ENCODE data around the gene IHH.
A peak's percentile ranks its signal among the peaks of the same experiment; 100 is the strongest.

The IHH gene

GRCh38 chr2:219073413-219074129 is 12.8 kb upstream of the IHH start:
- DNase-seq = peak; percentile 56 to 80

- no peak for DNase-seq
Observed at GRCh38 chr2:219072741-219073250, 12.1 kb upstream of the IHH start.

DNA sequence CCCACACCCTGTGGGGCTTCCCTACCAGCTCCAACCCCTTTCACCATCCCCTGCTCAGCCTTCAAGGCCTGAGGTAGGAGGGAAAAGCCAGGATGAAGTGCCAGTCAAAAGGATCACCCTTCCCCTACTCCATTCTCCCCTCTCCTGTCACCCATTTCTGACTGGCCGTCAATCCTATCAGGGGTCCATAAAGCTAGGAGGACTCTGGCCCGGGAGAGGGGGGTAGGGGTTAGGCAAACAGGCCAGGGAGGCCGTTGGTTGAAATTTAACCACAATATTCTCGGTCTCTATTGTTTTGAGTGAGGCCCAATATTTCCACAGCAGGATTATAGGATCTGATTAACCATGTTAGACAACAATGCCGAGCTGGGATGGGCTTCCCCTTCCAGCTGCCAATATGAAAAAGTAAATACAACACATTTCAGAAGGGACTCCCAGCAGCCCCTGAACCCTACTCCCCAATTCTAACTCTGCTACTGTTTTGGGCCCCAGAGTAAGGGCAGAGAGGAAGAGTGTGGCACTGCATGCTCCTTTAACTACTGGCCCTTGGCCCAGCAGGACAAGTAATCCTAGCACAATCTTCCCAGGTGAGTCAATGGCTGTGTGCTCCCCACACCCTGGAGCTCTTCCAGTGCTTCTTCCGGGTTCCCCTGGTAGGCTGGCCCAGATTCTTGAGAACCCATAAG is 10.6 kb upstream of the IHH start:
- no peak for DNase-seq

DNA sequence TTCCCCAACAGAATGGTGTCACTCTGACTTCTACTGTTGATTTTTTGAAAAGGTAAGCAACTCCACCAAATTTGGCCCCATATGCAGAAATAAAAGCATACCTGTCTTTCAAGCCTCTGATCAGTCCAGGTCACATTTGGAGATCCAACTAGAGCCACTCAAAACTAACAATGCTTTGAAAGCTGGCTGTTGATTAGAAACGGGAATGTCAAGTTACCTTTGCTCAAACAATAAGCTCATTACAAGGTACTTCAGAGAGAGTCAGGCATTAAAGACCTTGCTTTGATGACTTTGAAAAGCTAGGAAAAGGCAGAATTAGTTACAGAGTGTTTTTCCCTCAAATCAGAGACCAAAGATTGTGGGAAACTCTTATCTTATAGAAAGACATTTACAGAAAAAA is 4.8 kb upstream of the IHH start:
- no peak for DNase-seq

- no peak for DNase-seq
Observed at GRCh38 chr2:219062081-219062480, 1.4 kb upstream of the IHH start.

GRCh38 chr2:219059725-219060682 is 717 bp downstream of the IHH start:
- DNase-seq = no peak

- DNase-seq = no peak
Observed at GRCh38 chr2:219059375-219059724, 1.4 kb downstream of the IHH start.

DNA sequence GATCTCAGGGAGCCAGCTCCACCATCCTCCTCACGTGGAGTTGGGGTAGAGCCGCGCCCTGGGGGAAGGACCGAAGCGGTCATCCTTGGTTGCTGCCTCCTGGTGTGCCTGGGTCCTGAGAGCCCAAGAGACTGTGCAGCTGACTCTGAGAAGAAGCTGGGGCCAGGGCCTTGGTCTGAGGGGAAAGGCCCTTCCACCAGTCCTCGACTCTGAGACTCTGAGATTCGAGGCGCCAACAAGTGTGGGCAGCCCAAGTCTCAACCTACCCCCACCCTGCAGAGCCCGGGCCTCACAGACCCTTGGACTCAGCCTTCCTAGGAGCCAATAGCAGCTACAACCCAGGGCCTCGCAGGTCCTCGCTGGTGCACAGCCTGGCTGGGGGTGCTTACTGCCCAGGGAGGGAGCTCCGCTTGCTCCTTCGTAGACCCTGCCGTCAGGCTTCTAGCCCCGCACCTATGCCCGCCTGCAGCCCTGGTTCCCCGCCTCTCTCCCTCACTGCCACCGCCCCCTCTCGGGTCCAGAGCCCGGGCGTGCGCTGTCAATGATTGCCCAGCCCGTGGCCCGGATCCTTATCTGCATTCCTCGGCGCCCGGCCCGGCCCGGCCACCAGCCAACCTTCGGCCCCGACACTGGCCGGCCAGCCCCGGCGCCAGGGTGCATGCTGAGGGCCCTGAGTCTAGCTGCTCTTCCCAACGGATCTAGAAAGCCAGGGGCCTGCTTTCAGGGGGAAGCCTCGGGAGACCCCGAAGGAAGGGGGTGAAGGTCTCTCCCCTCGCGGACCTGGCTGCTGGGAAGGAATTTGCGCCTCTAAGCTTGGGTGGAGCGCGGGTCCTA is 2.0 kb downstream of the IHH start:
- no peak for DNase-seq

DNA sequence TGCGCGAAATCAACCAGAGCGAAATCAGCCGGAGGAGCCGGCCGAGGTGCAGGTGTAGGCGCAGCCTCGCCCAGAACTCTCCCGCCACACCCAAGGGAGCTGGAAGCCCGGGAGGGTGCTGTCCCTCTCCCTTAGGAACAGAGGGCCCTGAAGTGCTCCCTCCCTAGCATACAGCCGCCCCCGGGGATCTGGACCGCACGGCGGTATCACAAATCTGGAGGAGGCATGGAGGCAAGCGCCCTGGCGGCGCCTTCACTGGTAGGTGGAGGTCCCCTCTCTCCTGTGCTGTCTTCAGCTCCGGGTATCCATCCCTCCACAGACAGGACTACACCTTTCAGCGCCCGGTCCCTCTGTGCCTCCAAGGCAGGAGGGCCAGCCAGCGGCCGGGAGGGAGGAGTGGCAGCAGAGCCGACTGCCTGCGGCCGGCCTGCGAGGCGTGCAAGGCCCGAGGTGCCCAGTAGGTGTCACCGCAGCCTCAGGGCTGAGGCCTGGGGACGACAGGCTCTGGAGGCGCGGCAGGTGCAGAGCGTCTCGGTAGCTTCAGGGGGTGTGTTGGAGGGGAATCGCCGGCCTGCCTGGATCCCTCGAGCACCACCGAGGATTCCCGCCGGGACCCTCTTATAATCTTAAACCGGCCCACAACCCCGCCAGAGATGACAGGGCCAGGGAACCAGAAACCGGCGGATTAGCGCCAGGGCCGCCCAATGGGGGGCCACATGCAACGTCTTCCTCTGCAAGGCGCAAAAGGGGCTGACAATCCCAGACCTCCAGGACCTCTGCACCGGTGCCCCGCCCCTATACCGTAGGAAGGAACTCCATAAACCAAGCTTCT is 2.8 kb downstream of the IHH start:
- peak; percentile 73 to 74 for DNase-seq

DNA sequence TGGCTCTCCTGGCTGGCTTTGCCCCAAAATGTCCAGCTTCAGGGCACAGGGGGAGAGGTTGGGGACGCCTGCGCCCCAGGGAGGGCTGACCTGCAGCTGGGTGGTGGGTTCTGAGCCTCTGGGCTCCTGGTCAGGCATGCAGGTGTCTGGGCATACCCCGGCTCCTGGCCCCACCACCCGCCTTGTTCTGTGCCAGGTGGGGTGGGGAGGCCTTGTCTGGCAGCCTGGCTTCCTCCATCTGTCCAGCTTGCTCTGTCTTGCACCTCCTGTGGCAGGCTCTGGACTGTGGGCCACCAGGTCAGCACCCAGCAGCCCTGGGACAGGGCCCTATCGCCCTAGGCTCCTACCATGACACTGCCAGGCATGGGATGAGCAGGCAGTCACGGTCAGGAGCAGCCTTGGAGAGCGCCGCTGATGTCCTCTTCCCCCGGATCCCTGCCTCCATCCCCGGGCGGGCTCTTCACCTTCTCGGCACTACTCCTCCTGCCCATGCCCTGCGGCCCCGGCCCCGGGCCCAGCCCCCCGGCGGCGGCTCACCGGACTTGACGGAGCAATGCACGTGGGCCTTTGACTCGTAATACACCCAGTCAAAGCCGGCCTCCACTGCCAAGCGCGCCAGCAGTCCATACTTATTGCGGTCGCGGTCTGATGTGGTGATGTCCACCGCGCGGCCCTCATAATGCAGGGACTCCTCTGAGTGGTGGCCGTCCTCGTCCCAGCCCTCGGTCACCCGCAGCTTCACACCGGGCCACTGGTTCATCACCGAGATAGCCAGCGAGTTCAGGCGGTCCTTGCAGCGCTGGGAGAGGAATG is 3.6 kb downstream of the IHH start:
- no peak for DNase-seq

DNA sequence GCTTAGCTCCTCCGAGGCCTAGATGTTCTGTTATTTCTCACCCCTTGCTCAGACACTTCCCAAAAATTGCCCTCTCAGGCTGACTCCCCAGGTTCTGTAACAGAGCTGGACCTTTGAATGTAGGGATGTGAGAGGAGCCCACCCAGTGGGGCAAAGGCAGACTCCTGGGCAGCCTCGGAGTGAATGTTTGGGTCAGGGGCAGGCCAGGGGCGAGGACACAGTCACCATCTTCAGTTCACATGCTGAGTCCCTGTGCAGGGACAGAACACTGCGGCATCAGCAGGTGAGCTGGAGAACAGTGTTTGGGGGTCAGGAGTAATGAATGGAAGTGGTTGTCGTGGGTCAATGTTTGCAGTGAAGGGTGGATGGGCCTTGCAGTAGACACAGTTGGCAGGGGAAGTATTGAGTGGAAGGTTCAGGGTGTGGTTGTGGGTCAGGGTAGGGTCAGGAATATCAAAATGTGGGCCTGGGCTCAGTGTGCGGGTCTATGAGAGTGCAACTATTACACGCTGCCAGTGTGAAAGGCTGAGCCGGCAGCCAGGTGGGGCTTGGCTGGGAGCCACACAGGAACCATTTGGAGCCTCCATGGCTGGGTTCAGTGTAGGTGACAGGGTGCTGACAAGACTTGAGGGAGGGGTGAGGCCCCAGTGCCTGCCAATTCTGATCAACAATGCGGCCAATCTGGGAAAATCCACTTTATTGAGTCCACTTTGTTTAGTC is 4.4 kb downstream of the IHH start:
- no peak for DNase-seq

DNA sequence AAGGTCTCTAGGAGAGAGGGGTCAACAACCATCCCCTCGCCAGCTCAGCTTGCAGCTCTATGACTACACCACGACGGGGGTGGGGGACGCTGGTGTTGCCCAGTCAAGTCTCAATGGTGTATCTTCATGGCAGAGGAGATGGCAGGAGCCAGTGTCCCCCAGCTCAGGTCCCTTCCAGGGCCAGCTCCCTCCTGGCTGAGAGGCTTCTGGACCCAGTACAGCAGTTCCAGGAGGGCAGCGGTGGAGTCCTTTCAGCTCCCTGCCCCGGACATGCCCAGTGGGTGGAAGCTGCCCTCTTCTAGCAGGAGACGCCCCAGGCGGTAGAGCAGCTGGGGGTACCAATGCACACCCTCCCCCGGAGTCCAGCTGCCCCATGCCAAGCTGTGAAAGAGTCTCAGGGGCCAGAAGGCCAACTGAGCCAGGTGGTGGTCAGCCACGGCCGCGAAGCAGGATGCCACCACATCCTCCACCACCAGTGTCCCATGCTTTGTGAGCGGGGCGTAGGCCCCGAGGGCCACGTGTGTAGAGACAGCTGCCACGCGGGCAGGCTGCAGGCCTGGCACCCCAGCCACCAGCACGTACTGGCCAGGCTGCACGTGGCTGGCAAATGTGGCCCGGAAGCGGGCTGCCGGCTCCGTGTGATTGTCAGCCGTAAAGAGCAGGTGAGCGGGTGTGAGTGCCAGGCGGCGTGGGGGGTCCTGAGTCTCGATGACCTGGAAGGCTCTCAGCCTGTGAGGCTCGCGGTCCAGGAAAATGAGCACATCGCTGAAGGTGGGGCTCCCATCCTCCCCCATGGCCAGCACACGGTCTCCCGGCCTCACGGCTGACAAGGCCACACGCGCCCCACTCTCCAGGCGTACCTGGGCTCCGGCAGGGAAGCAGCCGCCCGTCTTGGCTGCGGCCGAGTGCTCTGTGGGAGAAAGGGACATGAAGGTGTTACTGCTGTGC is 5.5 kb downstream of the IHH start:
- no peak for DNase-seq

- DNase-seq = no peak
Observed at GRCh38 chr2:219049282-219049681, 11.4 kb downstream of the IHH start.

- DNase-seq = no peak
Observed at GRCh38 chr2:219045937-219046550, 14.7 kb downstream of the IHH start.

GRCh38 chr2:219042750-219043149 is 18.0 kb downstream of the IHH start:
- DNase-seq = no peak

- DNase-seq = no peak
Observed at GRCh38 chr2:219042157-219042556, 18.6 kb downstream of the IHH start.

- peak; percentile 44 to 72 for DNase-seq
Observed at GRCh38 chr2:219041252-219041651, 19.5 kb downstream of the IHH start, which contains the start of gene CFAP65. TSS of gene CFAP65 (minus strand) at chr2:219041516. CDS start at chr2:219039048, 2,468 bp downstream.

GRCh38 chr2:219038600-219038999 is 22.1 kb downstream of the IHH start:
- DNase-seq = no peak

Data from SHP77 (cell line).